ENCODE measurements around the gene UACA.

Gene UACA

GRCh38 chr15:70707686-70708300 lies 55.6 kb downstream of the UACA start (continued):
- TF ChIP-seq TSHZ2 (CRISPR knock-in tag; IDR thresholded peaks at IDR 0.05) (no peak), ZNF70 (CRISPR knock-in tag; IDR thresholded peaks at IDR 0.05) (no peak), ARNTL (CRISPR knock-in tag; IDR thresholded peaks at IDR 0.05; ENCODE audit: borderline replicate concordance, low read depth) (no peak)

GRCh38 chr15:70704731-70705130 lies 58.6 kb downstream of the UACA start:
- no peak for TF ChIP-seq TOX (CRISPR knock-in tag; IDR thresholded peaks at IDR 0.05; ENCODE audit: borderline replicate concordance)
- TF ChIP-seq BACH2 (CRISPR knock-in tag; IDR thresholded peaks at IDR 0.05; ENCODE audit: borderline replicate concordance): no peak
- TF ChIP-seq ZFP3 (CRISPR knock-in tag; IDR thresholded peaks at IDR 0.05): no peak
- TF ChIP-seq ZC3H10 (CRISPR knock-in tag; IDR thresholded peaks at IDR 0.05): no peak
- no peak for TF ChIP-seq SNAI2 (CRISPR knock-in tag; IDR thresholded peaks at IDR 0.05)
- no peak for TF ChIP-seq CREB5 (CRISPR knock-in tag; IDR thresholded peaks at IDR 0.05; ENCODE audit: low read depth)
- TF ChIP-seq ZNF8 (CRISPR knock-in tag; IDR thresholded peaks at IDR 0.05): no peak
- no peak for TF ChIP-seq OSR1 (CRISPR knock-in tag; IDR thresholded peaks at IDR 0.05)
- no peak for TF ChIP-seq GLIS3 (CRISPR knock-in tag; IDR thresholded peaks at IDR 0.05)
- no peak for TF ChIP-seq ZNF565 (CRISPR knock-in tag; conservative IDR thresholded peaks at IDR 0.05; ENCODE audit: low read depth)
- no peak for TF ChIP-seq ZFP30 (CRISPR knock-in tag; IDR thresholded peaks at IDR 0.05)
- TF ChIP-seq POU6F1 (CRISPR knock-in tag; IDR thresholded peaks at IDR 0.05; ENCODE audit: borderline replicate concordance, low read depth): no peak
- TF ChIP-seq PATZ1 (CRISPR knock-in tag; IDR thresholded peaks at IDR 0.05; ENCODE audit: borderline replicate concordance): no peak
- no peak for TF ChIP-seq CSRNP3 (CRISPR knock-in tag; IDR thresholded peaks at IDR 0.05)
- no peak for TF ChIP-seq PPARA (CRISPR knock-in tag; IDR thresholded peaks at IDR 0.05; ENCODE audit: borderline replicate concordance)
- no peak for ATAC-seq

GRCh38 chr15:70704166-70704565 lies 59.2 kb downstream of the UACA start:
- ATAC-seq: no peak
- no peak for TF ChIP-seq ZNF565 (CRISPR knock-in tag; conservative IDR thresholded peaks at IDR 0.05; ENCODE audit: low read depth)
- TF ChIP-seq ZFP3 (CRISPR knock-in tag; IDR thresholded peaks at IDR 0.05): no peak
- no peak for TF ChIP-seq ZNF70 (CRISPR knock-in tag; IDR thresholded peaks at IDR 0.05)
- TF ChIP-seq CSDC2 (CRISPR knock-in tag; IDR thresholded peaks at IDR 0.05): no peak
- no peak for TF ChIP-seq CREB5 (CRISPR knock-in tag; IDR thresholded peaks at IDR 0.05; ENCODE audit: low read depth)
- TF ChIP-seq ISL1 (CRISPR knock-in tag; IDR thresholded peaks at IDR 0.05): no peak
- TF ChIP-seq ARNTL (CRISPR knock-in tag; IDR thresholded peaks at IDR 0.05; ENCODE audit: borderline replicate concordance, low read depth): no peak
- no peak for TF ChIP-seq OSR1 (CRISPR knock-in tag; IDR thresholded peaks at IDR 0.05)
- TF ChIP-seq TCF4 (CRISPR knock-in tag; IDR thresholded peaks at IDR 0.05; ENCODE audit: borderline replicate concordance): no peak
- no peak for TF ChIP-seq TSHZ2 (CRISPR knock-in tag; IDR thresholded peaks at IDR 0.05)
- TF ChIP-seq ZFP30 (CRISPR knock-in tag; IDR thresholded peaks at IDR 0.05): no peak
- no peak for TF ChIP-seq ZC3H10 (CRISPR knock-in tag; IDR thresholded peaks at IDR 0.05)
- no peak for TF ChIP-seq ESRRG (CRISPR knock-in tag; IDR thresholded peaks at IDR 0.05)
- no peak for TF ChIP-seq GLIS3 (CRISPR knock-in tag; IDR thresholded peaks at IDR 0.05)
- TF ChIP-seq TOX (CRISPR knock-in tag; IDR thresholded peaks at IDR 0.05; ENCODE audit: borderline replicate concordance): no peak
- no peak for TF ChIP-seq PPARA (CRISPR knock-in tag; IDR thresholded peaks at IDR 0.05; ENCODE audit: borderline replicate concordance)

All from SK-N-SH treated with all-trans-retinoic acid at 6 μM for 48 hours (cell line).